ENCODE measurements around the gene TSC22D4.
A peak's percentile ranks its signal among the peaks of the same experiment; 100 is the strongest.
"Not testable (repeated sequence)": the region's sequence is repeated elsewhere in the genome, so short reads cannot be mapped to it uniquely, and the experiment has no call there.

The TSC22D4 gene

GRCh38 chr7:100443096-100443840 is 35.7 kb downstream of the TSC22D4 start:
- DNase-seq (ENCODE audit: low read depth): no peak

DNA sequence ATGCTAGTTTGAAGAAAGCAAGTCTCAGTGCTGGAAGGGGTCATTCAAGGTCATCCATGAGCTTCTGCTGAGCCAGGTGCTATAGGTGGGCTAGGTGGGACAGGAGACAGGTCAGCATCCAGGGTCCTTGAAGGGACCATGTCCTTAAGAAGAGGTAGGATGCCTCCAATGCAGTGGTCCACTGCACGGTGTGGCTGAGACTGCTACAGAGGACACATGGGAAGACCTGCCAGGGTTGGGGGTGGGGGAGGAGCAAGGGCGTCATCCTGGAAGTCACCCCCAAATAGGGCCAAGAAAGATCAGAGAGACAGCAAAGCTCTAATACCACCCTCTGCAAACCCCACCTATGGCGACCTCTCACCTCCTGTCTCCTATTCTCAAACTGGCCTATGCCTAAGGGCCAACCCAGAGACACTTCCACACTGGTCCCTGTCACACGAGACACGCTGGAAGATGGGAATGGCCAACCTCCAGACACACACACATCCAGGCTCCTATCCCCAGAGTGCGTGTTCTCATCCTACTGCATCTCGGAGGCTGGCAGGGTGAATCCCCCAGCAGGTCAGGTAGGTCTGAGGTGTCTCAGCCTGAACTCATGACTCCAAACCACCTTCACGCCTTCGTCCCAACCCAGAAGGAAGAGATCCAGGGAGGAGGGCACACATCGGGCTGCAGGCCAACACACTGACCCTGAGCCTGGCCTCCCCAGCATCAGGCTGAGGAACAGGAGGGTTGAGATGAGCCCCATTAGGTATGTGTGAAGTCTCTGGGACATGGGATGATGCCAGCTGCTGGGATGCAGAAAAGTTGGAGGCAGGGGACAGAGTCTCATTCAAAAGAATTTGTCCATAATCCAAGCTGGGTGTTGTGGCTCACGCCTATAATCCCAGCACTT is 37.1 kb downstream of the TSC22D4 start:
- no peak for DNase-seq (ENCODE audit: low read depth)

DNA sequence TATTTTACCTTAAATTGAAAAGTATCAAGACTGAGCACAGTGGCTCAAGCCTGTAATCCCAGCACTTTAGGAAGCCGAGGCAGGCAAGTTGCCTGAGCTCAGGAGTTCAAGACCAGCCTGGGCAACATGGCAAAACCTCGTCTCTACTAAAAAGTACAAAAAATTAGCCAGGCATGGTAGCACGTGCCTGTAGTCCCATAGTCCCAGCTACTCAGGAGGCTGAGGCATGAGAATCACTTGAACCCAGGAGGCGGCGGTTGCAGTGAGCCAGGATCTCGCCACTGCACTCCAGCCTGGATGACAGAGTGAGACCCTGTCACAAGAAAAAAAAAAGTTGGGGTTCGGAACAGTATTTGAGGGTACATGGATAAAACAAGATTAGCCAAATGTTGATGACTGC is 39.8 kb downstream of the TSC22D4 start:
- not testable (repeated sequence) for DNase-seq (ENCODE audit: low read depth)

GRCh38 chr7:100438731-100439130 is 40.3 kb downstream of the TSC22D4 start:
- not testable (repeated sequence) for DNase-seq (ENCODE audit: low read depth)

DNA sequence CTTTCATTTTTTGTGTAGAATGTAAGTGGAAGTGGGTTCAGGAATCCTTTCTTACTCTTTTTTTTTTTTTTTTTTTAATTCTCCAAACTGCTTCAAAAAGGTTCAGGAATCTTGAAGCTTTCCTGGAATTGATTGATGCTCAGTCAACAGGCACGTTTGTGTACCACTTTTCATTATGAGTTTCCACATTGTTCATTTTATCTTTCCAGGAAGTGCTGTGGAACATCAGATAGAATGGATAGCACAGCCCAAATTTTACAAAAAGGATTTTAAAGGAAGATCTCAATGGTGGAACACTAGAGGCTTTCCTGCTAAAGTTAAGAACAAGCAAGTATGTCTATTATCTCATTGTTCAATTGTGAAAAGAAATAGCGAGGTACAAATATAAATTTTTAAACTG is 40.8 kb downstream of the TSC22D4 start:
- DNase-seq (ENCODE audit: low read depth): no peak

- no peak for DNase-seq (ENCODE audit: low read depth)
These were observed 41.6 kb downstream of the TSC22D4 start for GRCh38 chr7:100437150-100438100.

DNA sequence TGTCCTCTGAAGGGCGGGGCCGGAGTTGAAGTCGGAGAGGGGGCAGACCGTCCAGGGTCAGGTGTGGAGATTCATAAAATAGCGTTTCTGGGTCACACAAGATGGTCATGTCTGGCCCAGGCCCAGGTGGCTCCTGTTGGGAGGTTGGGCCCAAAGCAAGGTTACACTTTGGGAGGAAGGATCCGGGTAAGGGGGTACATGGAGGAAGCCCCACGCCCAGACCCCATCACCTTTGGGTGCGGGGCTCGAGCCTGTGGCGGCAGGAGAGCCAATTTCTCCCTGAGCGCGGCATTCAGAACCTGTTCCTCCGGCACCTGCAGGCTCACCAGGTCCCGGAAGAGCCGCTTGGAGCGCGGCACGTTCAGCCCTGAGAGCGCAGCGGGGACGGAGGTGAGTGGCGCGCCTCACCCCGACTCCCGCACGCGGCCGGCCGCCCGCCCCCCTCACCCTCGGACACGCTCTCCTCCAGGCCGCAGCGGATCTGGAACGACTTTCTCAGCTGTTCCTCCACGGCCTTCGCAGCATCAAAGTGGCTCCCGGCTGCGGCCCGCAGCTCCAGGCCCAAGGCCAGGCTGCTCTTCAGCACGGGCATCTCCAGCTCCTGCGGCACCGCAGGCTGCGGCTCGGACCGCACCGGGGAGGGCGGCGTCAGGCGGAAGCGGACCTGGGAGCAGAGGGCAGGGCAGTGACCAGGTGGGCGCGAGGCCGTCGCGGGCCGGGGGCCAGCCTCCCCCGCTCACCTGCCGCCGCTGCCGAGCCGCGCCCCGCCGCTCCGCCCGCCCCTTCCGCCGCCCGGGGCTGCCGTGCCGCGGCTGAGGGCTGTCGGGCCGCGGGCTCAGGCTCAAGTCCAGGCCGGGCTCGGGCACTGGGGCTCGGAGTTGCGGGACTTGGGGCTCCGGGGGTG is 43.4 kb downstream of the TSC22D4 start:
- no peak for DNase-seq (ENCODE audit: low read depth)

DNA sequence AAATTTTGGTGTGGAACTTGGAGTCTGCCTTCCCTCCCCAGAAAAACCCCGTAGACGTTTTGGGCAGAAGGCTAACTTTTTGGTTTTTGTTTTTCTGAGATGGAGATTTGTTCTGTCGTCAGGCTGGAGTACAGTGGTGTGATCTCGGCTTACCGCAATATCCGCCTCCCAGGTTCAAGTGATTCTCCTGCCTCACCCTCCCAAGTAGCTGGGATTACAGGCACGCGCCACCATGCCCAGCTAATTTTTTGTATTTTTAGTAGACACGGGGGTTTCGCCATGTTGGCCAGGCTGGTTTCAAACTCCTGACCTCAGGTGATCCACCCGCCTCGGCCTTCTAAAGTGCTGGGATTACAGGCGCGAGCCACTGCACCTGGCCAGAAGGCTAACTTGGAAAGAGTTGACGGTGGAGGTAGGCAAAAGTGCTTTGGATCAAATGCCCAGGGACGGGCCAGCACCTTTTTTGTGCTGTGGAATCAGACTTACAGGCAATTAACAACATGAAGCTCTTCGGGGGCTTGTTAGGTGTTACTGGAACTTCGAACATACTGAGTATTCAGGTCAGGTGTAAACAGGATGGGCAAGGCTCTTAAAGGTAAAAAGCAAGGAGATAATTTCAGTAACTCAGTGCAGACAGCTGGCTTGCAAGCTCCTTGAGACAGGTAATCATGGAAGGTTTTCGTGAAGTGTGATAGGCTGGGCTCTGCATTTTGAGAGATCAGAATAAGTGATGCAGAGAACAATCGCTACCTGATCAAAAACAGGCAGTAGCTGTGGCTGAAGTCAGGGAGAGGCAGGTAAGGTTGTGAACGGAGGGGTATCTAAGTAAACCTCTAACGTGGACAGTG is 44.5 kb downstream of the TSC22D4 start:
- no peak for DNase-seq (ENCODE audit: low read depth)

- DNase-seq (ENCODE audit: low read depth): no peak
These were observed 45.3 kb downstream of the TSC22D4 start for GRCh38 chr7:100433592-100434296.

DNA sequence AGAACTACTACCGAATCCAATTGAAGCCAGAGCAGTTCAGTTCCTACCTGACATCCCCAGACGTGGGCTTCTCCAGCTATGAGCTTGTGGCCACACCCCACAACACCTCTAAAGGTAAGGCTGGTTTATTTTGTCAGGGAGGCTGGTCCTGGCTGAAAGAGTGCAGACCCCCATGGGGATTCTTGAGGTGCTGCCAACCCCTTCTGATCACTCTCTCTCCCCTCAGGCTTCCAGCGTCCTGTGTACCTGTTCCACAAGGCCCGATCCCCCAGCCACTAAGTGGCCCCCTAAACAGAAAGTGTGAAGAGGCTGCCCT is 45.8 kb downstream of the TSC22D4 start:
- no peak for DNase-seq (ENCODE audit: low read depth)

DNA sequence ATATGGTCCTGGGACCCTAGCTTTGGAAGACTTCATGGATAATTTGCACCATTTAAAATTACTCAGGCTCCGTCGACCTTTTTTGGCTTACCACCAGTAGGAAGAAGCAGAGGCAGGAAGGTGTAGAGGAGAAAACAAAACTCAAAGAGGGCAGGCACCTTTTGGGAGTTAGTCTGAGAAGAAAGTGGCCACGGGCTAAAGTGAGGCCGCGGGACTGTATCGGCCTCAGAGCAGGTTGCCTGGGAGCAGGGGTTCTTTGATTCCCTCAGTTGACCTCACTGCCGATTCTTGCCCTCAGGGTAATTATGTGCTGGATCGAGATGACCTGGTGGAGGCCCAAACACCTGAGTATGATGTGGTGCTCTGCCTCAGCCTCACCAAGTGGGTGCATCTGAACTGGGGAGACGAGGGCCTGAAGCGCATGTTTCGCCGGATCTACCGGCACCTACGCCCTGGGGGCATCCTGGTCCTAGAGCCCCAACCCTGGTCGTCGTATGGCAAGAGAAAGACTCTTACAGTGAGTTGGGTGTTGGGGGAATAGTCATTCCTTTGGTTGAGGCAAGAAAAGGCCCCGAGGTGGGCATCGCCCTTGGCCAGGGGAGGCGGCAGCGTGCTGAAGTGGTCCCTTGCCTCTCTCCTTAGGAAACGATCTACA is 46.3 kb downstream of the TSC22D4 start:
- DNase-seq (ENCODE audit: low read depth): no peak

GRCh38 chr7:100432053-100432452 is 47.0 kb downstream of the TSC22D4 start:
- DNase-seq (ENCODE audit: low read depth): no peak

- DNase-seq (ENCODE audit: low read depth): no peak
These were observed 47.7 kb downstream of the TSC22D4 start for GRCh38 chr7:100431286-100431735.

- DNase-seq (ENCODE audit: low read depth): no peak
These were observed 48.3 kb downstream of the TSC22D4 start for GRCh38 chr7:100430493-100431285.

DNA sequence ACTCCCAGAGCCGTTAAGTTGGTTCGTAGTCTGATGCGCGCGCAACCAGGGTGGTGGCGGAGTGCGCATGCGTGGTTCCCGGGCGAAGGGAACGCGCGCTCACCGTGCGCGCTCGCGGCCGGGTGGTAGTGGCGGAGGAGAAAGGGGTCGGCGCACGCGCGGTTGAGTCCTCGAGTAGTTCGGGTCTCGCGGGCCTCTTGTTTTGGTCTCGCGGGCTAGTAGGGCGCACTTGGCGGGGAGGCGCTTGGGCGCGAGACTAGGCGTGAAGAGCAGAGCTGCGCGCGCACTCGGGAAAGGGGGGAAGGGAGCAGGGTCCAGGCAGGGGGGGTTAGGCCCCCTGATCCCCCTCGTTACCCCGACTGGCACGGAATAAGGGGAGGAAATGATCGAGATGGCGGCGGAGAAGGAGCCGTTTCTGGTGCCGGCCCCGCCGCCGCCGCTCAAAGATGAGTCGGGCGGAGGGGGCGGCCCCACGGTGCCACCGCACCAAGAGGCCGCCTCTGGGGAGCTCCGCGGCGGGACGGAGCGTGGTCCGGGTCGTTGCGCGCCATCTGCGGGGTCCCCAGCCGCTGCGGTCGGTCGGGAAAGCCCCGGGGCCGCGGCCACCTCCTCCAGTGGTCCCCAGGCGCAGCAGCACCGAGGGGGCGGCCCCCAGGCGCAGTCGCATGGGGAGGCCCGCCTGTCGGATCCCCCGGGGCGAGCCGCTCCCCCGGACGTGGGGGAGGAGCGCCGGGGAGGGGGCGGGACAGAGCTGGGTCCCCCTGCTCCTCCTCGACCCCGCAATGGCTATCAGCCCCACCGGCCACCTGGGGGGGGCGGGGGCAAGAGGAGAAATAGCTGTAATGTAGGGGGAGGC is 49.1 kb downstream of the TSC22D4 start, which contains the start of gene MEPCE:
Gene MEPCE (plus strand): TSS at position 195 of the 856 bp plus-strand sequence. CDS start 188 bp downstream, at position 383.
- peak; percentile 97 for DNase-seq (ENCODE audit: low read depth)

GRCh38 chr7:100428967-100429636 is 49.9 kb downstream of the TSC22D4 start:
- DNase-seq (ENCODE audit: low read depth): peak; percentile 100
